ENCODE results near the gene ERC2.

- TF ChIP-seq TAF1 (IDR thresholded peaks at IDR 0.05; ENCODE audit: low read depth): no peak
- no peak for TF ChIP-seq REST (IDR thresholded peaks at IDR 0.05; ENCODE audit: low read depth)
- TF ChIP-seq YY1 (IDR thresholded peaks at IDR 0.05; ENCODE audit: low read depth): no peak
- TF ChIP-seq MAX (IDR thresholded peaks at IDR 0.05): no peak
- TF ChIP-seq FOXM1 (IDR thresholded peaks at IDR 0.05; ENCODE audit: borderline replicate concordance, low read depth): no peak
- TF ChIP-seq EP300 (IDR thresholded peaks at IDR 0.05; ENCODE audit: borderline replicate concordance): no peak
- no peak for TF ChIP-seq RAD21 (IDR thresholded peaks at IDR 0.05; ENCODE audit: low read depth)
- no peak for TF ChIP-seq NFIC (IDR thresholded peaks at IDR 0.05)
- no peak for TF ChIP-seq ZBTB7A (IDR thresholded peaks at IDR 0.05; ENCODE audit: low read depth)
- no peak for TF ChIP-seq USF1 (IDR thresholded peaks at IDR 0.05)
- no peak for TF ChIP-seq EGR1 (IDR thresholded peaks at IDR 0.05)
- TF ChIP-seq TEAD4 (IDR thresholded peaks at IDR 0.05): no peak
- no peak for TF ChIP-seq TCF12 (IDR thresholded peaks at IDR 0.05; ENCODE audit: low read depth)
Measured at GRCh38 chr3:56064684-56065083, 403.6 kb downstream of the ERC2 start.

Measured in Ishikawa (cell line).